Measurements from ENCODE around the gene ZNF783.

DNA sequence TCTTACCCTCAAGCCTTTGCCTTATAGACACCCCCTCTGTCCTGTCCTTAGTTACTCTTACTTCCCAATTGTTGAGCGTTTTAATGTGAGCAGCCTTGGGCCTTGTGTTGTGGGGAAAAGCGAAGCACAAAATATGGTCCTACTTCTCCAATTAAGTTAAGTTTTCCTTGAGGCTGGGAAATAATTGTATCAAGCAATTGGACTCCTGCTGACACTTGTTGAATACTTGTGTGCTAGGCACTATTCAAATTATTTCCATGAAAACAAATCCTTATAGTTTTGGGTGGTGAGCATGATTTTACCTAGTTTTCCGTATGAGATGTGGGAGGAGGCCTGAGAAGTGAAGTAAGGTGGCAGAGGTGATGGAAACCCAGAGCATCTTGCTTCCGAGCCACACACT lies 5.4 kb upstream of the ZNF783 start:
- TF ChIP-seq, protein P1, sequence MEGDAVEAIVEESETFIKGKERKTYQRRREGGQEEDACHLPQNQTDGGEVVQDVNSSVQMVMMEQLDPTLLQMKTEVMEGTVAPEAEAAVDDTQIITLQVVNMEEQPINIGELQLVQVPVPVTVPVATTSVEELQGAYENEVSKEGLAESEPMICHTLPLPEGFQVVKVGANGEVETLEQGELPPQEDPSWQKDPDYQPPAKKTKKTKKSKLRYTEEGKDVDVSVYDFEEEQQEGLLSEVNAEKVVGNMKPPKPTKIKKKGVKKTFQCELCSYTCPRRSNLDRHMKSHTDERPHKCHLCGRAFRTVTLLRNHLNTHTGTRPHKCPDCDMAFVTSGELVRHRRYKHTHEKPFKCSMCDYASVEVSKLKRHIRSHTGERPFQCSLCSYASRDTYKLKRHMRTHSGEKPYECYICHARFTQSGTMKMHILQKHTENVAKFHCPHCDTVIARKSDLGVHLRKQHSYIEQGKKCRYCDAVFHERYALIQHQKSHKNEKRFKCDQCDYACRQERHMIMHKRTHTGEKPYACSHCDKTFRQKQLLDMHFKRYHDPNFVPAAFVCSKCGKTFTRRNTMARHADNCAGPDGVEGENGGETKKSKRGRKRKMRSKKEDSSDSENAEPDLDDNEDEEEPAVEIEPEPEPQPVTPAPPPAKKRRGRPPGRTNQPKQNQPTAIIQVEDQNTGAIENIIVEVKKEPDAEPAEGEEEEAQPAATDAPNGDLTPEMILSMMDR (IDR thresholded peaks at IDR 0.05) = no peak
- TF ChIP-seq, protein P2, sequence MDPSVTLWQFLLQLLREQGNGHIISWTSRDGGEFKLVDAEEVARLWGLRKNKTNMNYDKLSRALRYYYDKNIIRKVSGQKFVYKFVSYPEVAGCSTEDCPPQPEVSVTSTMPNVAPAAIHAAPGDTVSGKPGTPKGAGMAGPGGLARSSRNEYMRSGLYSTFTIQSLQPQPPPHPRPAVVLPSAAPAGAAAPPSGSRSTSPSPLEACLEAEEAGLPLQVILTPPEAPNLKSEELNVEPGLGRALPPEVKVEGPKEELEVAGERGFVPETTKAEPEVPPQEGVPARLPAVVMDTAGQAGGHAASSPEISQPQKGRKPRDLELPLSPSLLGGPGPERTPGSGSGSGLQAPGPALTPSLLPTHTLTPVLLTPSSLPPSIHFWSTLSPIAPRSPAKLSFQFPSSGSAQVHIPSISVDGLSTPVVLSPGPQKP (IDR thresholded peaks at IDR 0.05; ENCODE audit: low read depth, low read length) = no peak
- no peak for TF ChIP-seq EHMT2 (IDR thresholded peaks at IDR 0.05; ENCODE audit: low read depth)
- no peak for TF ChIP-seq FOSB (CRISPR knock-in tag; IDR thresholded peaks at IDR 0.05)
- no peak for TF ChIP-seq POLR2A (IDR thresholded peaks at IDR 0.05; ENCODE audit: low read length)
- no peak for TF ChIP-seq HDAC2 (IDR thresholded peaks at IDR 0.05)
- TF ChIP-seq ZNF302 (CRISPR knock-in tag; IDR thresholded peaks at IDR 0.05) = no peak
- TF ChIP-seq RNF2 (IDR thresholded peaks at IDR 0.05; ENCODE audit: borderline replicate concordance, low read depth) = no peak
- no peak for TF ChIP-seq RARB (CRISPR knock-in tag; IDR thresholded peaks at IDR 0.05)
- no peak for TF ChIP-seq CHD2 (IDR thresholded peaks at IDR 0.05; ENCODE audit: low read length, partially characterized antibody)
- TF ChIP-seq, protein P3, sequence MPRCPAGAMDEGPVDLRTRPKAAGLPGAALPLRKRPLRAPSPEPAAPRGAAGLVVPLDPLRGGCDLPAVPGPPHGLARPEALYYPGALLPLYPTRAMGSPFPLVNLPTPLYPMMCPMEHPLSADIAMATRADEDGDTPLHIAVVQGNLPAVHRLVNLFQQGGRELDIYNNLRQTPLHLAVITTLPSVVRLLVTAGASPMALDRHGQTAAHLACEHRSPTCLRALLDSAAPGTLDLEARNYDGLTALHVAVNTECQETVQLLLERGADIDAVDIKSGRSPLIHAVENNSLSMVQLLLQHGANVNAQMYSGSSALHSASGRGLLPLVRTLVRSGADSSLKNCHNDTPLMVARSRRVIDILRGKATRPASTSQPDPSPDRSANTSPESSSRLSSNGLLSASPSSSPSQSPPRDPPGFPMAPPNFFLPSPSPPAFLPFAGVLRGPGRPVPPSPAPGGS (IDR thresholded peaks at IDR 0.05) = no peak
- TF ChIP-seq SREBF2 (IDR thresholded peaks at IDR 0.05) = no peak
- TF ChIP-seq, protein P4, sequence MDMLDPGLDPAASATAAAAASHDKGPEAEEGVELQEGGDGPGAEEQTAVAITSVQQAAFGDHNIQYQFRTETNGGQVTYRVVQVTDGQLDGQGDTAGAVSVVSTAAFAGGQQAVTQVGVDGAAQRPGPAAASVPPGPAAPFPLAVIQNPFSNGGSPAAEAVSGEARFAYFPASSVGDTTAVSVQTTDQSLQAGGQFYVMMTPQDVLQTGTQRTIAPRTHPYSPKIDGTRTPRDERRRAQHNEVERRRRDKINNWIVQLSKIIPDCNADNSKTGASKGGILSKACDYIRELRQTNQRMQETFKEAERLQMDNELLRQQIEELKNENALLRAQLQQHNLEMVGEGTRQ (IDR thresholded peaks at IDR 0.05) = no peak
